RWPE2 (cell line): ENCODE results near the gene PKN1.
A peak's percentile ranks its signal among the peaks of the same experiment; 100 is the strongest.

ENCODE experiments used
- ATAC-seq: fragments of 200-7000 bp; cut with Tn5 transposase; 3 replicates; pipeline ENCODE4 v1.9.1; 2021; ENCODE audit warnings: low read depth
- DNase-seq: peaks from one replicate; pipeline ENCODE4 v3.0.0-alpha.2; 2020; ENCODE audit warnings: low spot score
- H3K27ac ChIP-seq: fragments of 450-650 bp; 2 replicates; pipeline ENCODE4 v1.5.1; 2017; ENCODE audit warnings: mild to moderate bottlenecking; ENCODE audit not compliant: poor library complexity, severe bottlenecking
- H3K27me3 ChIP-seq: fragments of 250-450 bp; sonication (Bioruptor Pico); 2 replicates; pipeline ENCODE4 v1.5.1; 2021; ENCODE audit warnings: mild to moderate bottlenecking, moderate library complexity; ENCODE audit not compliant: insufficient read depth, poor library complexity, severe bottlenecking
- H3K36me3 ChIP-seq: fragments of 250-450 bp; sonication (Bioruptor Pico); 2 replicates; pipeline ENCODE4 v1.5.1; 2020; ENCODE audit warnings: low read depth, mild to moderate bottlenecking, moderate library complexity
- H3K4me1 ChIP-seq: fragments of 250-450 bp; sonication (Bioruptor Pico); 2 replicates; pipeline ENCODE4 v1.5.1; 2021; ENCODE audit warnings: mild to moderate bottlenecking, moderate library complexity; ENCODE audit not compliant: insufficient read depth, poor library complexity, severe bottlenecking
- H3K4me3 ChIP-seq: fragments of 250-450 bp; sonication (Bioruptor Pico); 2 replicates; pipeline ENCODE4 v1.5.1; 2021; ENCODE audit warnings: mild to moderate bottlenecking, moderate library complexity; ENCODE audit not compliant: severe bottlenecking
- H3K9me3 ChIP-seq: fragments of 250-450 bp; sonication (Bioruptor Pico); 2 replicates; pipeline ENCODE4 v1.5.1; 2021; ENCODE audit warnings: mild to moderate bottlenecking, moderate library complexity; ENCODE audit not compliant: severe bottlenecking
- TF ChIP-seq, protein P1 (sequence below): fragments of 450-650 bp; IDR thresholded peaks from one replicate; pipeline ENCODE4 v1.5.1; 2017; ENCODE audit warnings: mild to moderate bottlenecking, moderate library complexity; ENCODE audit not compliant: poor library complexity, severe bottlenecking

PKN1 gene

DNA sequence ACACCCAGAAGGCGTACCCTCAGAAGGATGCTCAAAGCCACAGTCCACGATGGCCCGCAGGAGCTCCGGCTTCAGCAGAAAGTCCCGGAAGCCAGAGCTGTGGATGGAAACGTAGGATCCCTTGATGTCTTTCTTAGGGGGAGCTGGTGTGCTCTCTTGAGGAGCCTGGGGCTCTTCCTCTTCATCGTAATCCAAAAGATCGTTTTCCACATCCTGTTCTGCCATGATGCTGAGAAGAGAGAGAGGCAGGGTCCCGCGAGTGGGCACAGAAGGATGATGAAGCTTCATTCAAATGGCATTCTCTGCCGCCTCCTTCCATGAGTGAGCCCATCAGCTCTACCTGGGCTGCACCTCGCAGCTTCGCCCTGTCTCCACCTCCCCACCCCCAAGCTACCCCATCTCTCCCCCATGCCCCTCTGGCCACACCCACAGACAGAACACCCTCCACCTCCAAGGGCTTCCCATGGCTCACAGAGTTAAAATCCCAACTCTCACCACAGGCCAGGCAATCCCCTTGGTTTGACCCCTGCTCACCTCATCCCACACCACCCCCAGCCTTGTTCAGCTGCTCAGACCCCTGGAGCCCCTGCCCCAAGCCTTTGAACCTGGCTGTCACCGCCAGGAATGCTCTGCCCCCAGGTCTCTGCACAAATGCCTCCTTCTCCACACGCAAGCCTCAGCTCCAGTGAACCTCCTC lies 20.0 kb upstream of the PKN1 start:
- H3K36me3 ChIP-seq: peaks cover 95% of the 10 kb centered on the region
- ATAC-seq: no peak
- TF ChIP-seq, protein P1, sequence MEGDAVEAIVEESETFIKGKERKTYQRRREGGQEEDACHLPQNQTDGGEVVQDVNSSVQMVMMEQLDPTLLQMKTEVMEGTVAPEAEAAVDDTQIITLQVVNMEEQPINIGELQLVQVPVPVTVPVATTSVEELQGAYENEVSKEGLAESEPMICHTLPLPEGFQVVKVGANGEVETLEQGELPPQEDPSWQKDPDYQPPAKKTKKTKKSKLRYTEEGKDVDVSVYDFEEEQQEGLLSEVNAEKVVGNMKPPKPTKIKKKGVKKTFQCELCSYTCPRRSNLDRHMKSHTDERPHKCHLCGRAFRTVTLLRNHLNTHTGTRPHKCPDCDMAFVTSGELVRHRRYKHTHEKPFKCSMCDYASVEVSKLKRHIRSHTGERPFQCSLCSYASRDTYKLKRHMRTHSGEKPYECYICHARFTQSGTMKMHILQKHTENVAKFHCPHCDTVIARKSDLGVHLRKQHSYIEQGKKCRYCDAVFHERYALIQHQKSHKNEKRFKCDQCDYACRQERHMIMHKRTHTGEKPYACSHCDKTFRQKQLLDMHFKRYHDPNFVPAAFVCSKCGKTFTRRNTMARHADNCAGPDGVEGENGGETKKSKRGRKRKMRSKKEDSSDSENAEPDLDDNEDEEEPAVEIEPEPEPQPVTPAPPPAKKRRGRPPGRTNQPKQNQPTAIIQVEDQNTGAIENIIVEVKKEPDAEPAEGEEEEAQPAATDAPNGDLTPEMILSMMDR: no peak

DNA sequence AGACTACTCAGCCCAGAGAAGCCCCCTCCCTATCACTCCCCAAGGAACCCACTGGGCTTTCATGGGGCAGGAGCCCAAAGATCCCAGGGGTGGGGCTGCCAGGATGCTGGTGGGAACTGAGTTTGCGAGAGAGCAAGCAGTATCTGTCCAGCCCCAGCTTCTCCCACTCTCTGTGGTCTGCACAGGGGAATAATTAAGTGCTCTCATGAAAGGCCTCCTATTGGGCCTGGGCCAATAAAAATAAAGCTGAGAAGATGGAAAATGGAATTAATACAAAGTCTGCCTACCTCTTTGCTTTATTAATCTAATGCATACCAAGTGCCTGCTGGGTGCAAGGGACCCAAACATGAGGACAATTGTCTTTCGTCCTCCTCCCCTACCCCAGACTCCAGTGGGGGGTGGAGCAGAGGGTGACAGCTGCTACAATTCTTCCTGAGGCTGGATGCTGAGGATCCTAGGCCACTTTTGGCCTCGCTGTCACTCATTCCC lies 19.4 kb upstream of the PKN1 start:
- peaks cover 89% of the 10 kb centered on the region for H3K36me3 ChIP-seq
- no peaks in the 10 kb centered on the region for H3K27me3 ChIP-seq
- TF ChIP-seq, protein P1: no peak
- H3K4me1 ChIP-seq: peaks cover 10% of the 10 kb centered on the region
- no peak for DNase-seq
- no peak overlapping the region for H3K27ac ChIP-seq
- H3K9me3 ChIP-seq: no peaks in the 10 kb centered on the region
- no peak overlapping the region for H3K4me3 ChIP-seq
- no peak for ATAC-seq

More for the DNA sequence above, 20.0 kb upstream of the PKN1 start:
- peaks cover 10% of the 10 kb centered on the region for H3K4me1 ChIP-seq
- H3K9me3 ChIP-seq: no peaks in the 10 kb centered on the region
- H3K4me3 ChIP-seq: no peak overlapping the region
- DNase-seq: no peak
- H3K27me3 ChIP-seq: no peaks in the 10 kb centered on the region
- no peak overlapping the region for H3K27ac ChIP-seq

DNA sequence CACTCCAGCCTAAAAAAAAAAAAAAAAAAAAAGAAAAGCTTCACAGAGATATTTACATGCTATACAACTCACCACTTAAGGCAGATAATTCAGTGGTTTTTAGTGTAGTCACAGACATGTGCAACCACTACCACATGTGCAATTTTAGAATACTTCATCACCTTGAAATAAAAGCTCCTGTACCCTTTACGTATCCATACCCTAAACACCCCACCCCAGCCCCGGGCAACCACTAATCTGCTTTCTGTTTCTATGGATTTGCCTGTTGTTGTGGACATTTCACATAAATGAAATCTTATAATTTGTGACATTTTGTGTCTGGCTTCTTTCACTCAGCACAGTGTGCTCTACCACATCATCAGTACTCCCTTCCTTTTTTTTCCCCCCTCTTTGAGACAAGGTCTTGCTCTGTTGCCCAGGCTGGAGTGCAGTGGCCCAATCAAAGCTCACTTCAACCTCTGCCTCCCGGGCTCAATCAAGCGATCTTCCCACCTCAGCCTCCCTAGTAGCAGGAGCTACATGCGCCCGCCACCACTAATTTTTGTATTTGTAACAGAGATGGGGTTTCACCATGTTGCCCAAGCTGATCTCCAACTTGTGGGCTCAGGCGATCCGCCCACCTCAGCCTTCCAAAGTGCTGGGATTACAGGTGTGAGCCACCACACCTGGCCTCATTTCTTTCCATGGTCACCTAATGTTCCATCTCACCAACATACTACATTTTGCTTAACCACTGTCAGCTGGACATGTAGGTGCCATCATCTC lies 18.0 kb upstream of the PKN1 start:
- Histone ChIP-seq H3K4me1 (peaks cover 15% of the 10 kb centered on the region), H3K36me3 (peaks cover 75% of the 10 kb centered on the region), H3K4me3 (no peak overlapping the region), H3K9me3 (no peaks in the 10 kb centered on the region), H3K27ac (no peak overlapping the region), H3K27me3 (no peaks in the 10 kb centered on the region)
- DNase-seq: no peak
- no peak for ATAC-seq
- TF ChIP-seq, protein P1: no peak

DNA sequence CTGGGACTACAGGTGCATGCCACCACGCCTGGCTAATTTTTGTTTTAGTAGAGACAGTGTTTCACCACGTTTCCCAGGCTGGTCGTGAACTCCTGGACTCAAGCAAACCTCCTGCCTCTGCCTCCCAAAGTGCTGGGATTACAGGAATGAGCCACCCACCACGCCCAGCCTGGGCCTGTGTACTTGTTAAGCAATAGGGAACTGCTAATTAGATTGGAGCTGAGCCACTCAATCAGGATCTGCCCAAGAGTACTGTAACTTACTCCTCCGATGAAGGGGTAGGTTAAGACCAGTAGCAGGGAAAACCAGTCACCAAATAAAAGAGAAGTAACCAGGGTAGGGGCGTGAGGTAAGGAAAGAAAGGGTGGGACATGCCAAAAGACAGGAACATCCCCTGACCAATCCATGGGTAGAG lies 16.3 kb upstream of the PKN1 start:
- Histone ChIP-seq H3K4me1 (peaks cover 15% of the 10 kb centered on the region), H3K27me3 (no peaks in the 10 kb centered on the region), H3K4me3 (no peak overlapping the region), H3K9me3 (no peaks in the 10 kb centered on the region), H3K36me3 (peaks cover 58% of the 10 kb centered on the region), H3K27ac (peak overlapping the region; percentile 65)
- TF ChIP-seq, protein P1: no peak
- ATAC-seq (no peak), DNase-seq (no peak)

DNA sequence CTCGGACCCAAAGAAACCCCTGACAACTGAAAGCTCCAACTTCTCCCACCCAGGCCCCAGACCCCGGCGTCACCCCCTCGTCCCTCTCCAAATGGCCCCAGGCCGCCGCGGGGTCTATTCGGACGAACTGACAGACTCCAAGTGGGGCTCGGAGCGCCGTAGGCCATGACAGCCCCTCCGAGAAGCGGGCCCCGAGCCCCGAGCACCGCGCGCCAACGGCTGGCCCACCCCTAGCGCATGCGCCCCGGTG lies 14.3 kb upstream of the PKN1 start:
- TF ChIP-seq, protein P1: no peak
- Histone ChIP-seq H3K9me3 (no peaks in the 10 kb centered on the region), H3K4me3 (peak overlapping the region; percentile 86), H3K27me3 (no peaks in the 10 kb centered on the region), H3K4me1 (peaks cover 15% of the 10 kb centered on the region), H3K27ac (peak overlapping the region; percentile 65), H3K36me3 (peaks cover 41% of the 10 kb centered on the region)
- no peak for DNase-seq
- peak; percentile 65 for ATAC-seq
